ENCODE measurements around the gene SLC6A7. TPM values are rescaled to one million over a fixed set of nuclear protein-coding genes. Genes with fewer than 3 reads are reported as not detected.

SLC6A7 gene
- total RNA-seq, 1 donor from 2014 or later = not detected

- POLR2A ChIA-PET = no interaction called here
- intact Hi-C loops (cut with micrococcal nuclease) = no loop called here
- DNase-seq (no peak), ATAC-seq (ENCODE audit: low read depth) (no peak)
- no peak for TF ChIP-seq CTCF (IDR thresholded peaks at IDR 0.05)
- CTCF ChIA-PET = no interaction called here
- Mint-ChIP-seq H3K27ac (no peak overlapping the region), H3K4me1 (no peaks in the 10 kb centered on the region), H3K27me3 (peaks cover 7% of the 10 kb centered on the region), H3K9me3 (no peaks in the 10 kb centered on the region), H3K4me3 (no peak overlapping the region), H3K36me3 (ENCODE audit: low read depth) (no peaks in the 10 kb centered on the region)
Measured at GRCh38 chr5:150178262-150178661, 11.6 kb upstream of the SLC6A7 start.

- no peak overlapping the region for H3K27ac Mint-ChIP-seq
- intact Hi-C loops (cut with micrococcal nuclease) = no loop called here
- no peaks in the 10 kb centered on the region for H3K36me3 Mint-ChIP-seq (ENCODE audit: low read depth)
- POLR2A ChIA-PET = no interaction called here
- DNase-seq (no peak), ATAC-seq (ENCODE audit: low read depth) (no peak)
- no peak for TF ChIP-seq CTCF (IDR thresholded peaks at IDR 0.05)
- CTCF ChIA-PET = no interaction called here
- no peaks in the 10 kb centered on the region for H3K4me1 Mint-ChIP-seq
- H3K9me3 Mint-ChIP-seq = no peaks in the 10 kb centered on the region
- H3K27me3 Mint-ChIP-seq = peaks cover 3% of the 10 kb centered on the region
- H3K4me3 Mint-ChIP-seq = no peak overlapping the region
Measured at GRCh38 chr5:150179019-150179620, 10.7 kb upstream of the SLC6A7 start.

- Mint-ChIP-seq H3K9me3 (no peaks in the 10 kb centered on the region), H3K4me1 (no peaks in the 10 kb centered on the region), H3K27me3 (peaks cover 3% of the 10 kb centered on the region), H3K4me3 (no peak overlapping the region), H3K27ac (no peak overlapping the region), H3K36me3 (ENCODE audit: low read depth) (no peaks in the 10 kb centered on the region)
- ATAC-seq (ENCODE audit: low read depth) = no peak
- TF ChIP-seq CTCF (IDR thresholded peaks at IDR 0.05) = no peak
- POLR2A ChIA-PET = no interaction called here
- CTCF ChIA-PET = interaction anchor here (0.7 kb wide), 1 partner anchor 131 kb away, joined by 3 read pairs; no protein-coding TSS in a partner anchor
- DNase-seq = no peak
- intact Hi-C loops (cut with micrococcal nuclease) = no loop called here
Measured at GRCh38 chr5:150180241-150181026, 9.4 kb upstream of the SLC6A7 start.

- ChIA-PET POLR2A (no interaction called here), CTCF (interaction anchor here (0.7 kb wide), 1 partner anchor 132 kb away, joined by 3 read pairs; no protein-coding TSS in a partner anchor)
- H3K27ac Mint-ChIP-seq = no peak overlapping the region
- H3K27me3 Mint-ChIP-seq = peaks cover 3% of the 10 kb centered on the region
- H3K4me3 Mint-ChIP-seq = no peak overlapping the region
- ATAC-seq (ENCODE audit: low read depth) (no peak), DNase-seq (no peak)
- H3K4me1 Mint-ChIP-seq = no peaks in the 10 kb centered on the region
- no peak for TF ChIP-seq CTCF (IDR thresholded peaks at IDR 0.05)
- no peaks in the 10 kb centered on the region for H3K9me3 Mint-ChIP-seq
- H3K36me3 Mint-ChIP-seq (ENCODE audit: low read depth) = no peaks in the 10 kb centered on the region
- intact Hi-C loops (cut with micrococcal nuclease) = no loop called here
Measured at GRCh38 chr5:150181027-150181426, 8.8 kb upstream of the SLC6A7 start.

GRCh38 chr5:150181766-150182545 lies 7.9 kb upstream of the SLC6A7 start:
- H3K36me3 Mint-ChIP-seq (ENCODE audit: low read depth) = no peaks in the 10 kb centered on the region

More at GRCh38 chr5:150181766-150182545, 7.9 kb upstream of the SLC6A7 start:
- ChIA-PET POLR2A (no interaction called here), CTCF (no interaction called here)
- intact Hi-C loops (cut with micrococcal nuclease) = no loop called here
- H3K9me3 Mint-ChIP-seq = no peaks in the 10 kb centered on the region
- ATAC-seq (ENCODE audit: low read depth) = no peak
- H3K4me1 Mint-ChIP-seq = no peaks in the 10 kb centered on the region
- H3K4me3 Mint-ChIP-seq = no peak overlapping the region
- no peak overlapping the region for H3K27ac Mint-ChIP-seq
- DNase-seq = no peak
- TF ChIP-seq CTCF (IDR thresholded peaks at IDR 0.05) = no peak
- peaks cover 3% of the 10 kb centered on the region for H3K27me3 Mint-ChIP-seq
